Spleen (tissue), 11 donors: Measurements from ENCODE around the gene FRMD4A. TPM values are rescaled to one million over a fixed set of nuclear protein-coding genes. Genes with fewer than 3 reads are reported as not detected.

Source experiments
- DNase-seq: peaks from one replicate; pipeline ENCODE4 v3.0.0-alpha.2; 2020
- H3K27ac ChIP-seq, 8 donors: fragments of 200-600 bp; sonication (generic) in 7 of 8; 1 replicate in 4 of 8; 2 replicates in 4 of 8; pipeline versions ENCODE4 v1.5.0 to v1.8.0; 2016 to 2021; ENCODE audit warnings: inconsistent platforms in 4 of 8, mild to moderate bottlenecking in 4 of 8, moderate library complexity in 1 of 8
- H3K27me3 ChIP-seq, 7 donors: fragments of 200-600 bp; sonication (generic) in 6 of 7; replicated peaks in 1 of 7; 1 replicate in 4 of 7; 2 replicates in 3 of 7; pipeline versions ENCODE4 v1.5.0 to v1.8.0; 2016 to 2021; ENCODE audit warnings: inconsistent platforms in 3 of 7, mild to moderate bottlenecking in 1 of 7
- H3K36me3 ChIP-seq, 6 donors: fragments of 200-600 bp; sonication (generic) in 5 of 6; 1 replicate in 4 of 6; 2 replicates in 2 of 6; pipeline versions ENCODE4 v1.5.0 to v1.8.0; 2016 to 2021; ENCODE audit warnings: inconsistent platforms in 2 of 6
- H3K4me1 ChIP-seq, 6 donors: fragments of 200-600 bp; sonication (generic) in 5 of 6; 1 replicate in 3 of 6; 2 replicates in 3 of 6; pipeline versions ENCODE4 v1.5.0 to v1.8.0; 2016 to 2021; ENCODE audit warnings: inconsistent platforms in 3 of 6
- H3K4me3 ChIP-seq, 8 donors: fragments of 200-600 bp; sonication (generic) in 7 of 8; 1 replicate in 4 of 8; 2 replicates in 4 of 8; pipeline versions ENCODE4 v1.5.0 to v1.8.0; 2016 to 2021; ENCODE audit warnings: inconsistent platforms in 4 of 8, mild to moderate bottlenecking in 4 of 8, moderate library complexity in 2 of 8
- H3K9me3 ChIP-seq, 8 donors: fragments of 200-600 bp; sonication (generic) in 7 of 8; 1 replicate in 4 of 8; 2 replicates in 4 of 8; pipeline versions ENCODE4 v1.5.0 to v1.8.0; 2016 to 2021; ENCODE audit warnings: inconsistent platforms in 4 of 8
- CTCF ChIP-seq, 11 experiments: fragments of 200-600 bp in 7 of 11; fragments of 450-650 bp in 4 of 11; sonication (generic) in 4 of 11; IDR thresholded peaks in 8 of 11; conservative IDR thresholded peaks in 3 of 11; 1 replicate in 7 of 11; 2 replicates in 4 of 11; pipeline versions ENCODE4 v1.4.0 to v1.8.0; 2016 to 2021; ENCODE audit warnings: antibody characterized with exemption in 11 of 11, inconsistent platforms in 4 of 11, mild to moderate bottlenecking in 1 of 11
- POLR2A ChIP-seq, 3 donors: fragments of 450-650 bp; IDR thresholded peaks; one replicate each; pipeline ENCODE4 v1.5.1; 2017; ENCODE audit warnings: antibody characterized with exemption in 3 of 3, mild to moderate bottlenecking in 1 of 3
- POLR2AphosphoS5 ChIP-seq, 3 donors: sonication (generic); formaldehyde crosslinking; IDR thresholded peaks; one replicate each; pipeline ENCODE4 v1.5.1; 2017; ENCODE audit warnings: antibody characterized with exemption in 3 of 3
- WGBS, 5 donors: extraction: QIAGEN DNeasy Blood & Tissue Kit in 3 of 5; methylation state at CpG; one replicate each; pipeline versions ENCODE4 v1.1.5 to v1.1.7; 2013 to 2018; 5-methylcytosine and 5-hydroxymethylcytosine counted together
- intact Hi-C: fragments of 100-400 bp; cut with DNase I; formaldehyde crosslinking; loops from one replicate; pipeline ENCODE4 v1.15.0; 2023; ENCODE audit warnings: low total_unique reads
- polyA plus RNA-seq, 3 donors: library from polyadenylated mRNA; stranded (reverse); fragments of 200-250 nt; gene quantifications; one replicate each; pipeline ENCODE4 v1.2.1, GENCODE V29; 2013
- total RNA-seq, 7 donors: library from RNA; depleted of rRNA in 3 of 7; stranded (reverse); fragments of >200 nt in 3 of 7; fragmentation: NEBNext Ultra II Directional in 4 of 7; extraction: Animal tissue kit (Norgen Biotek cat#: 25700) in 4 of 7; gene quantifications; one replicate each; pipeline versions ENCODE4 v1.1.0 to v1.2.1, GENCODE V29; 2016 to 2021
- donor health status: healthy with polysubstance abuse.
- donor health status: DM: no; HTN: no; CAD: no; lungs with moderate emphysema.
- donor health status: DM: no; HTN: no; CAD: no.
- donor health status: Bipolar disorder and iron deficiency.
- donor health status: healthy.
- donor health status: DM: no; HTN: no; CAD: no.
- donor health status: DM: yes; HTN: yes; CAD: no.

FRMD4A gene
- total and polyA plus RNA-seq, 10 donors: 9.2 to 141 (median 80.5) TPM

GRCh38 chr10:14022954-14023672 is 307.6 kb downstream of the FRMD4A start:
- Histone ChIP-seq H3K4me1 (peaks cover 0 to 31% (median 1%) of the 10 kb centered on the region in 6 donors), H3K4me3 (no peak overlapping the region), H3K27me3 (peaks cover 0 to 31% (median 0%) of the 10 kb centered on the region in 7 donors), H3K9me3 (peaks cover 0 to 15% (median 13%) of the 10 kb centered on the region in 8 donors), H3K36me3 (no peaks in the 10 kb centered on the region), H3K27ac (no peak overlapping the region)
- intact Hi-C loops: no loop called here
- TF ChIP-seq POLR2AphosphoS5 (IDR thresholded peaks at IDR 0.05): no peak
- TF ChIP-seq POLR2A (IDR thresholded peaks at IDR 0.05): no peak
- no peak for TF ChIP-seq CTCF (IDR thresholded peaks at IDR 0.05 in 8 of 11, conservative IDR thresholded peaks at IDR 0.05 in 3 of 11)
- no peak for DNase-seq
- 68 to 73% (median 70%) methylated on average over 17 of the region's 17 CpGs for WGBS, 5 donors

GRCh38 chr10:14022052-14022451 is 308.7 kb downstream of the FRMD4A start:
- intact Hi-C loops: no loop called here
- H3K4me3 ChIP-seq: no peak overlapping the region
- H3K27me3 ChIP-seq: peaks cover 0 to 31% (median 0%) of the 10 kb centered on the region in 7 donors
- no peaks in the 10 kb centered on the region for H3K36me3 ChIP-seq
- no peak overlapping the region for H3K27ac ChIP-seq
- H3K9me3 ChIP-seq: peaks cover 0 to 15% (median 13%) of the 10 kb centered on the region in 8 donors
- no peak for DNase-seq
- H3K4me1 ChIP-seq: peaks cover 0 to 31% (median 1%) of the 10 kb centered on the region in 6 donors
- WGBS, 5 donors: 40 to 65% (median 49%) methylated on average over 4 of the region's 4 CpGs
- no peak for TF ChIP-seq POLR2A (IDR thresholded peaks at IDR 0.05)
- no peak for TF ChIP-seq CTCF (IDR thresholded peaks at IDR 0.05 in 8 of 11, conservative IDR thresholded peaks at IDR 0.05 in 3 of 11)
- TF ChIP-seq POLR2AphosphoS5 (IDR thresholded peaks at IDR 0.05): no peak

GRCh38 chr10:14020037-14020664 is 310.6 kb downstream of the FRMD4A start:
- H3K27ac ChIP-seq: no peak overlapping the region
- no peaks in the 10 kb centered on the region for H3K36me3 ChIP-seq
- no peak overlapping the region for H3K4me3 ChIP-seq
- H3K9me3 ChIP-seq: peaks cover 0 to 15% (median 13%) of the 10 kb centered on the region in 8 donors
- no peak for DNase-seq
- intact Hi-C loops: no loop called here
- no peak for TF ChIP-seq POLR2AphosphoS5 (IDR thresholded peaks at IDR 0.05)
- TF ChIP-seq POLR2A (IDR thresholded peaks at IDR 0.05): no peak
- no peak for TF ChIP-seq CTCF (IDR thresholded peaks at IDR 0.05 in 8 of 11, conservative IDR thresholded peaks at IDR 0.05 in 3 of 11)
- 64 to 90% (median 85%) methylated on average over 8 to 9 of the region's 9 CpGs for WGBS, 5 donors
- H3K27me3 ChIP-seq: peaks cover 0 to 27% (median 0%) of the 10 kb centered on the region in 7 donors
- peaks cover 0 to 48% (median 17%) of the 10 kb centered on the region in 6 donors for H3K4me1 ChIP-seq

- Histone ChIP-seq H3K4me1 (peaks cover 0 to 25% (median 12%) of the 10 kb centered on the region in 6 donors), H3K9me3 (peaks cover 0 to 15% (median 13%) of the 10 kb centered on the region in 8 donors), H3K27me3 (peaks cover 0 to 5% (median 0%) of the 10 kb centered on the region in 7 donors), H3K36me3 (no peaks in the 10 kb centered on the region), H3K4me3 (no peak overlapping the region), H3K27ac (no peak overlapping the region)
- WGBS, 5 donors: 50 to 74% (median 68%) methylated on average over 3 of the region's 3 CpGs
- TF ChIP-seq CTCF (IDR thresholded peaks at IDR 0.05 in 8 of 11, conservative IDR thresholded peaks at IDR 0.05 in 3 of 11): no peak
- TF ChIP-seq POLR2AphosphoS5 (IDR thresholded peaks at IDR 0.05): no peak
- no peak for TF ChIP-seq POLR2A (IDR thresholded peaks at IDR 0.05)
- intact Hi-C loops: no loop called here
- DNase-seq: no peak
Measured at GRCh38 chr10:14017467-14017866, 313.3 kb downstream of the FRMD4A start.
